ENCODE data around the gene SGMS1.

SGMS1 gene

GRCh38 chr10:50334273-50334672 lies 289.5 kb downstream of the SGMS1 start:
- DNase-seq (ENCODE audit: low read depth): no peak

- no peak for DNase-seq (ENCODE audit: low read depth)
These were observed 289.9 kb downstream of the SGMS1 start for GRCh38 chr10:50333872-50334271.

- DNase-seq (ENCODE audit: low read depth): no peak
These were observed 291.5 kb downstream of the SGMS1 start for GRCh38 chr10:50332108-50332842.

- no peak for DNase-seq (ENCODE audit: low read depth)
These were observed 292.3 kb downstream of the SGMS1 start for GRCh38 chr10:50331486-50331885.

GRCh38 chr10:50326757-50327701 lies 296.7 kb downstream of the SGMS1 start:
- DNase-seq (ENCODE audit: low read depth): no peak

GRCh38 chr10:50326172-50326555 lies 297.6 kb downstream of the SGMS1 start:
- DNase-seq (ENCODE audit: low read depth): no peak

- no peak for DNase-seq (ENCODE audit: low read depth)
These were observed 298.1 kb downstream of the SGMS1 start for GRCh38 chr10:50325449-50326171.

- DNase-seq (ENCODE audit: low read depth): no peak
These were observed 298.9 kb downstream of the SGMS1 start for GRCh38 chr10:50324680-50325393.

GRCh38 chr10:50324046-50324445 lies 299.7 kb downstream of the SGMS1 start:
- DNase-seq (ENCODE audit: low read depth): no peak

GRCh38 chr10:50322077-50322476 lies 301.7 kb downstream of the SGMS1 start:
- DNase-seq (ENCODE audit: low read depth): no peak

GRCh38 chr10:50318129-50318528 lies 305.6 kb downstream of the SGMS1 start:
- no peak for DNase-seq (ENCODE audit: low read depth)

GRCh38 chr10:50316695-50317648 lies 306.8 kb downstream of the SGMS1 start:
- DNase-seq (ENCODE audit: low read depth): no peak

- DNase-seq (ENCODE audit: low read depth): no peak
These were observed 307.6 kb downstream of the SGMS1 start for GRCh38 chr10:50316174-50316573.

- no peak for DNase-seq (ENCODE audit: low read depth)
These were observed 308.3 kb downstream of the SGMS1 start for GRCh38 chr10:50315424-50315823.

- DNase-seq (ENCODE audit: low read depth): no peak
These were observed 309.3 kb downstream of the SGMS1 start for GRCh38 chr10:50314169-50315071.

- DNase-seq (ENCODE audit: low read depth): no peak
These were observed 311.0 kb downstream of the SGMS1 start for GRCh38 chr10:50312464-50313437.

GRCh38 chr10:50310560-50311174 lies 313.1 kb downstream of the SGMS1 start:
- DNase-seq (ENCODE audit: low read depth): peak; percentile 2

GRCh38 chr10:50309342-50309741 lies 314.4 kb downstream of the SGMS1 start:
- no peak for DNase-seq (ENCODE audit: low read depth)

Data from stimulated activated CD8-positive, alpha-beta memory T cell treated with anti-CD3 and anti-CD28 coated beads, Interleukin-4, amount 100 ng/mL, for 24 hours (primary cell).